ENCODE measurements around the gene NBDY. TPM values are rescaled to one million over a fixed set of nuclear protein-coding genes. Genes with fewer than 3 reads are reported as not detected.

The NBDY gene
- total RNA-seq, 1 donor = 11.9 TPM

- no peak for TF ChIP-seq CTCF (IDR thresholded peaks at IDR 0.05; ENCODE audit: insufficient read depth, low read length)
- H3K4me3 ChIP-seq (ENCODE audit: low read depth, low read length) = no peak overlapping the region
- DNase-seq (ENCODE audit: low read depth) = no peak
Measured at GRCh38 chrX:56857042-56857441, 128.0 kb downstream of the NBDY start.

- no peak overlapping the region for H3K4me3 ChIP-seq (ENCODE audit: low read depth, low read length)
- no peak for TF ChIP-seq CTCF (IDR thresholded peaks at IDR 0.05; ENCODE audit: insufficient read depth, low read length)
Measured at GRCh38 chrX:56860888-56861287, 131.8 kb downstream of the NBDY start.

More at GRCh38 chrX:56860888-56861287, 131.8 kb downstream of the NBDY start:
- no peak for DNase-seq (ENCODE audit: low read depth)

Other genes with a start within 250 kb of the NBDY start
- 5.1 and 17.8 TPM in 2 replicates for gene UBQLN2, start 165.6 kb upstream of the NBDY start, total RNA-seq (ENCODE audit: low replicate concordance)

Measured in fibroblast of the aortic adventitia (primary cell).